ENCODE measurements around the gene RRAS.
"Not testable (repeated sequence)": the region's sequence is repeated elsewhere in the genome, so short reads cannot be mapped to it uniquely, and the experiment has no call there.

The RRAS gene

GRCh38 chr19:49655570-49656455 lies 15.9 kb upstream of the RRAS start:
- DNase-seq (ENCODE audit: low read depth in 1 of 2, low spot score in 1 of 2), result no peak

DNA sequence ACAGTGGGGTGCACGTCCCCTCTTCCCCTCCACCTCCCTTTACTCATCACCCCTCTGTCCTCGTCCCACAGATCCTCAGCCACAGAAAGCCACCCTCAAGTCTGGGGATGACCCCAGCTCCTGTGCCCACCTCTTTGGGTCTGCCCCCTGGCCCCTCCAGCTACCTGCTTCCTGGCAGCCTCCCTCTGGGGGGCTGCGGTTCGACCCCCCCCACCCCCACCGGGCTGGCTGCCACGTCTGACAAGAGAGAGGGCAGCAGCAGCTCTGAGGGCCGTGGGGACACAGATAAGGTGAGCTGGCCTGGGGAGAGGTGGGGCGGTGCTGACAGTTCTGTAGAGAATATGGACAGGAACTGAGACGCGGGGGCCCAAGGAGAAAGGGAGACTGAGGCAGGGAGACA lies 14.6 kb upstream of the RRAS start:
- DNase-seq (ENCODE audit: low read depth in 1 of 2, low spot score in 1 of 2), result no peak

GRCh38 chr19:49653466-49653806 lies 13.5 kb upstream of the RRAS start:
- DNase-seq (ENCODE audit: low read depth in 1 of 2, low spot score in 1 of 2), result no peak

GRCh38 chr19:49652551-49653465 lies 12.9 kb upstream of the RRAS start:
- DNase-seq (ENCODE audit: low read depth in 1 of 2, low spot score in 1 of 2), result no peak

DNA sequence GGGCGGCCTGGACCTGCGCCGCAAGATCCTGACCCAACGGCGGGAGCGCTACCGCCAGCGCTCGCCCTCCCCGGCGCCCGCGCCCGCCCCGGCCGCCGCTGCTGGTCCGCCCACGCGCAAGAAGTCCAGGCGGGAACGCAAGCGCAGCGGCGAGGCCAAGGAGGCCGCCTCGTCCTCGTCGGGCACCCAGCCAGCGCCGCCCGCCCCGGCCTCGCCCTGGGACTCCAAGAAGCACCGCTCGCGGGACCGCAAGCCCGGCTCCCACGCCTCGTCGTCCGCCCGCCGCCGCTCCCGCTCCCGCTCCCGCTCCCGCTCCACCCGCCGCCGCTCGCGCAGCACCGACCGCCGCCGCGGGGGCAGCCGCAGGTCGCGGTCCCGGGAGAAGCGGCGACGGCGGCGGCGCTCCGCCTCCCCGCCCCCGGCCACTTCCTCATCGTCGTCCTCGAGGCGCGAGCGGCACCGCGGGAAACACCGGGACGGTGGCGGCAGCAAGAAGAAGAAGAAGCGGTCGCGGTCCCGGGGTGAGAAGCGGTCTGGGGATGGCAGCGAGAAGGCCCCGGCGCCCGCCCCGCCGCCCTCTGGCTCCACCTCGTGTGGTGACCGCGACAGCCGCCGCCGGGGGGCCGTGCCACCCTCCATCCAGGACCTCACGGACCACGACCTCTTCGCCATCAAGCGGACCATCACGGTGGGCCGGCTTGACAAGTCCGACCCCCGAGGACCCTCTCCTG lies 12.0 kb upstream of the RRAS start:
- no peak for DNase-seq (ENCODE audit: low read depth in 1 of 2, low spot score in 1 of 2)

DNA sequence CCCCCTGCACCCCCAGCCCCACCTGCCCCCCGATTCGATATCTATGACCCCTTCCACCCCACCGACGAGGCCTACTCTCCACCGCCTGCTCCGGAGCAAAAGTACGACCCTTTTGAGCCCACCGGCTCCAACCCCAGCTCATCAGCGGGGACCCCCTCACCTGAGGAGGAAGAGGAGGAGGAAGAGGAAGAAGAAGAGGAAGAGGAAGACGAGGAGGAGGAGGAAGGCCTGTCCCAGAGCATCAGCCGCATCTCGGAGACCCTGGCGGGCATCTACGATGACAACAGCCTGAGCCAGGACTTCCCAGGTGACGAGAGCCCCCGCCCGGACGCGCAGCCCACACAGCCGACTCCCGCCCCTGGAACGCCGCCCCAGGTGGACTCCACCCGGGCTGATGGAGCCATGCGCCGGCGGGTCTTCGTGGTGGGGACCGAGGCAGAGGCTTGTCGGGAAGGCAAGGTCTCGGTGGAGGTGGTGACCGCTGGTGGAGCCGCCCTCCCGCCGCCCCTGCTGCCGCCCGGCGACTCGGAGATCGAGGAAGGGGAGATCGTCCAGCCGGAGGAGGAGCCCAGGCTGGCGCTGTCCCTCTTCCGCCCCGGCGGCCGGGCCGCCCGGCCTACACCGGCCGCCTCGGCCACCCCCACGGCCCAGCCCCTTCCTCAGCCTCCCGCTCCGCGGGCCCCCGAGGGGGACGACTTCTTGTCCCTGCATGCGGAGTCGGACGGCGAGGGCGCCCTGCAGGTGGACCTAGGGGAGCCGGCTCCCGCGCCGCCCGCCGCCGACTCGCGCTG lies 11.3 kb upstream of the RRAS start:
- no peak for DNase-seq (ENCODE audit: low read depth in 1 of 2, low spot score in 1 of 2)

GRCh38 chr19:49646586-49646985 lies 6.6 kb upstream of the RRAS start:
- no peak for DNase-seq (ENCODE audit: low read depth in 1 of 2, low spot score in 1 of 2)

DNA sequence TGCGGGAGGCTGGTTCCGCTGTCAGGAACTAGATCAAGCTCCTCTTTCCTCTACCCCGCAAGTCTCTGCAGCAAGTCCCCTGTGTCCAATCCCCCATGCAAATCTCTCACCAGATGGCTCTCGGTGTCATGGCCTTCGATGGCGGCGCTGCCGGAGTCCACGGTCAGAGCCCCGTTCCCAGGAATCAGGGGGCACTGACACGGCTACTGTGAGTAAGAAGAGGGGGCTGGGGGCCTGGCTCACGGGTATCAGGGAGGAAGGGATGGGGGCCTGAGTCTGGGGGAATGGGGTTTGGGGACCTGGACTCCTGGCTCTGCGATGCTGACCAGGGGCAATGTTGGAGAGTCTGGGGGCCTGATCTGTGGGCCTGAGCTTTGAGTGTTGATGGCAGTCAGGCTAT lies 6.1 kb upstream of the RRAS start:
- no peak for DNase-seq (ENCODE audit: low read depth in 1 of 2, low spot score in 1 of 2)

DNA sequence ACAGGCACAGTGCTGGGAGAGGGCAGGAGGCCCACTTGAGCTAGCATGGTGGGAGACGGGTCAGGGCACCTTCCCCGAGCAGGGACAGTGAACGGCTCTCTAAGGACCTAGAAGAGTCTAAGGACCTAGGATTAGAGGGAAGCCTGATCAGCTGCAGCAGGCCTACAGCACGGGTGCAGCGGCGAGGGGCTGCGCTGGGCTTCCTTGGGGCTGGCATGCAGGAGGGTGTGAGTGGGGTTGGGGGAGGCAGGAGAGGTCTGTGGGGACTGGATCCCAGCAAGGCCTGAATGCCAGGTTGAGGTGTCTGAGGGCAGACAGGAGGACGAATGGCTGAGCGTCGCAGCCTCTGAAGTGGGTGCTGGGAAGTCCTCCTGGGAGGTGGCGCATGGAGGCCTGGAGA lies 5.6 kb upstream of the RRAS start:
- no peak for DNase-seq (ENCODE audit: low read depth in 1 of 2, low spot score in 1 of 2)

- no peak for DNase-seq (ENCODE audit: low read depth in 1 of 2, low spot score in 1 of 2)
Observed at GRCh38 chr19:49643466-49643865, 3.5 kb upstream of the RRAS start.

DNA sequence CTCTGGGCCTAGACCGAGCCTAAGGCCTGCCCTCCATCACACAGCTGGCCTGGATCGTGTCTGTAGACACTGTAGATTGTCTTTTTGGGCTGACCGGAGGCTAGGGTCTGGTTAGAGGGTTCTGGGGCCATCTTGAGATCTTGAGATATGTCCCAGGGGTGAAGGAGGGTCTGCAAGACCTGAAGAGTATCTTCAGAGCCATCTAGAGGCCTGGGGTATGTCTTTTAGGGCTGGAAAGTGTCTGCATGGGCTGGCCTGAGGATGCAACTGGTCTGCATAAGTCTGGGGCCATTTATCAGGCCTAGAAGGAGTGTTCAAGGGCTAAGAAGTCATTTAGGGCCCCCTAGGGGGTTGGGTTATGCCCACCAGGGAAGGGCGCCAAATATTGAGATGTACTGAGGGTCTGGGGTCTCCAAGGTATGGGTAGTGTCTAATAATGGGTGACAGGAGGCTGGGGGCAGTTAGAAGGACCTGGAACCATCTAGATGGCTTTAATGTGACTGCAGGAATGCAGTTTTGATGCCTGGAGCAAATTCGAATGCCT lies 2.6 kb upstream of the RRAS start:
- DNase-seq (ENCODE audit: low read depth in 1 of 2, low spot score in 1 of 2), result no peak

- DNase-seq (ENCODE audit: low read depth in 1 of 2, low spot score in 1 of 2), result peak; percentile 98
Observed at GRCh38 chr19:49641688-49642491, 1.9 kb upstream of the RRAS start, which contains the start of gene SCAF1. Gene SCAF1 (plus strand): TSS chr19:49642209. CDS start chr19:49645027, 2,818 bp downstream.

GRCh38 chr19:49639401-49640112 lies 386 bp downstream of the RRAS start:
- DNase-seq (ENCODE audit: low read depth in 1 of 2, low spot score in 1 of 2), result no peak

DNA sequence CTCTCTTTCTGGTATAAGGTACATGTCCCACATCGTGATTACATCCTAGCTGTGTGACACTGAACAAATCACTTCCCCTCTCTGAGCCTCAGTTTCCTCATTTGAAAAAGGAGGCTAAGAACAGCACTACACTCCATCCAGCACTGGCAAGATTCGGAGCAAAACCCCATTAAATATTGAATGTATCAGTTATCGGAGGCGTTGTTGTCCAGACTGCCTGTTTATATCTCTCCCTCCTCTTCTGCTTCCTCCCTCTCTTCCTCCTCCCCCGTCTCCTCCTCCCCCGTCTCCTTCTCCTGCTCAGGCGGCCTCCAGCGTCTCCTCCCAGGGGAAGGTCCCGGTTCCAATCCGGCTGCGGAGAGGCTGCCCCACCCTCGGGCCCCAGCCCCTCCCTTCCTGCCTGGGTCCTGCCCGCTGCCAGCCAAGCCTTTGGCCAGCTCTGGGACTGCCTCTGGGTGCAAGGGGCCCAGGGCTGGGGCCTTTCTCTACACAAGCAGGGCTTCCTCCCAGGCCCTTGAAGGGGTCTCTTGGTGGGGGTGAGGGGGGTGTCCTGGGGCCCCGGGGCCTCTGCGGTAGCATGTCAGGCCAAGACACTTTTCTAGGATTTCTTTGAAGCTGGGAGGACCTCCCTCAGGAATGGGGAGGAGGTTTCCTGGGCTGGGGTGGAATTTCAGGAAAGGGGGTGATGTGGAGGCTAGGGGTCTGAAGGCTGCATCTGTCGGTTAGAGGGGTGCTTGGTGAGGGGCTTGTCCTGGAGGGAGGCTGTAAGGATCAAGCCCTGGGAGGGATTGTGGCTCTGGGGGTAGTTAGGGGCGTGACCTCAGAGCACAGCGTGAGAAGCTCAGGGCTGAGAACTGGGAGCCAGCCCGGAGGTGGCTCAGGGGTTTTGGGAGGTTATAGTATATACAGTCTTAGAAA lies 1.9 kb downstream of the RRAS start:
- no peak for DNase-seq (ENCODE audit: low read depth in 1 of 2, low spot score in 1 of 2)

DNA sequence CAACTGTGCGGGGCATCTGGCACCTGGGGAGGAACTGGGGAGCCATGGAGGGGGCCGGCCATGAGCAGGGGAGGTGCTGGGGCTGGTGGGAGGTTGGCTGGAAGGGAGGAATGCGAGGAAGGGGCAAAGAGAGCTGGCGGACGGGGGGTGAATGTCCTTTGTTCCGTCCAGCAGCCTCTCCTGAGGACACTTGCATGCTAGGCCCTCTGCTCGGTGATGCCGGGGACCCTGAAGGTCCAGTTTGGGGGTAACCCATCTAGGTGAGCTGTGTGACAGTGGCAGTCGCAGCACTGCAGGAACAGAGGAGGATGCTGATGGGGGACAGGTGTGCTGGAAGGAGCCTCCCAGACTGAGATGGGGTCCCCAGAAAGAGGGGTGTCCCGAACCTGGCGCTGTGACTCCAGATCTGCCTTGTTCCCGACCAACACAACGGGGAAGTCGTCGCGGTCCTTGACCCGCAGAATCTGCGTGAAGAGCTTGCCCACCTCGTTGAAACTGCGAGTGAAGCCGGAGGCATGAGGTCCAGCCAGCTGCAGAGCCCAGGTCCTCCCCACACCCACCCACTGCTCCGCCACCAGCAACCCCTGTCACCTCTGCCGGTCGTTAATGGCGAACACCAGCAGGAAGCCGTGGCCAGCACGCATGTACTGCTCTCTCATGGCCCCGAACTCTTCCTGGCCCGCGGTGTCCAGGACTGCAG lies 3.6 kb downstream of the RRAS start:
- no peak for DNase-seq (ENCODE audit: low read depth in 1 of 2, low spot score in 1 of 2)

GRCh38 chr19:49635530-49636232 lies 4.3 kb downstream of the RRAS start:
- DNase-seq (ENCODE audit: low read depth in 1 of 2, low spot score in 1 of 2), result no peak

- not testable (repeated sequence) for DNase-seq (ENCODE audit: low read depth in 1 of 2, low spot score in 1 of 2)
Observed at GRCh38 chr19:49633273-49633672, 6.7 kb downstream of the RRAS start.
